PFSK-1 (cell line): ENCODE measurements around the gene CNTLN.

Experiments used
- FOXP2 ChIP-seq: optimal IDR thresholded peaks from 2 replicates; pipeline ENCODE3; 2011; ENCODE audit warnings: borderline replicate concordance, control low read depth, inconsistent platforms; ENCODE audit not compliant: insufficient read depth; ENCODE audit errors: extremely low read length, extremely low read depth
- POLR2AphosphoS5 ChIP-seq: IDR thresholded peaks from 2 replicates; pipeline ENCODE4 v1.6.1; 2012; ENCODE audit warnings: low read depth, mild to moderate bottlenecking, control low read depth, low read length, moderate library complexity
- SIN3A ChIP-seq: IDR thresholded peaks from 2 replicates; pipeline ENCODE4 v1.6.1; 2012; ENCODE audit warnings: mild to moderate bottlenecking, low read length, moderate library complexity, borderline replicate concordance; ENCODE audit not compliant: insufficient read depth
- TAF1 ChIP-seq: IDR thresholded peaks from 2 replicates; pipeline ENCODE4 v1.6.1; 2012; ENCODE audit warnings: low read length, control low read depth, borderline replicate concordance; ENCODE audit not compliant: insufficient read depth
- TF ChIP-seq, protein P1 (sequence below), 2 experiments: IDR thresholded peaks; 2 replicates each; pipeline versions ENCODE4 v1.6.1 to v1.8.0; 2011 to 2012; ENCODE audit warnings: low read depth in 2 of 2, low read length in 2 of 2, control low read depth in 1 of 2, inconsistent platforms in 1 of 2, mild to moderate bottlenecking in 1 of 2, moderate library complexity in 1 of 2; ENCODE audit not compliant: insufficient read depth in 1 of 2

Gene CNTLN

DNA sequence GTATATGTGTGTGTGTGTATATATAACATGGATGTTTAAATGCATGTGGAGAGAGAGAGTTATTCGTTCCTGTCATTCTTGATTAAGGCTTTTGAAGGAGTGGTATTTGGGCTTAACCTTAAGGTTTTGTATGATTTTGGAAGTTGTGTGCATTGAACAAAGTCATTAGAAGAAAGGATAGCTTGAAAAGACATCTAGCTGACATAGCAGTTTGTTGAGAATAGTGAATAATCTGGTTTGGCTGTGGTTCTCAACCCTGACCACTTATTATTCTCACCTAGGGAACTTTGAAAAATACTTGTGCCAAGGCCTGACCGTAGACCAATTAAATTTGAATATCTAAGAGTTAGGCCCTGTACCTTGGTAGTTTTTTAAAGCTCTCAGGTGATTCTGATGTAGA lies 303.0 kb downstream of the CNTLN start:
- TF ChIP-seq FOXP2: no peak
- no peak for TF ChIP-seq TAF1
- TF ChIP-seq POLR2AphosphoS5: no peak
- TF ChIP-seq, protein P1, sequence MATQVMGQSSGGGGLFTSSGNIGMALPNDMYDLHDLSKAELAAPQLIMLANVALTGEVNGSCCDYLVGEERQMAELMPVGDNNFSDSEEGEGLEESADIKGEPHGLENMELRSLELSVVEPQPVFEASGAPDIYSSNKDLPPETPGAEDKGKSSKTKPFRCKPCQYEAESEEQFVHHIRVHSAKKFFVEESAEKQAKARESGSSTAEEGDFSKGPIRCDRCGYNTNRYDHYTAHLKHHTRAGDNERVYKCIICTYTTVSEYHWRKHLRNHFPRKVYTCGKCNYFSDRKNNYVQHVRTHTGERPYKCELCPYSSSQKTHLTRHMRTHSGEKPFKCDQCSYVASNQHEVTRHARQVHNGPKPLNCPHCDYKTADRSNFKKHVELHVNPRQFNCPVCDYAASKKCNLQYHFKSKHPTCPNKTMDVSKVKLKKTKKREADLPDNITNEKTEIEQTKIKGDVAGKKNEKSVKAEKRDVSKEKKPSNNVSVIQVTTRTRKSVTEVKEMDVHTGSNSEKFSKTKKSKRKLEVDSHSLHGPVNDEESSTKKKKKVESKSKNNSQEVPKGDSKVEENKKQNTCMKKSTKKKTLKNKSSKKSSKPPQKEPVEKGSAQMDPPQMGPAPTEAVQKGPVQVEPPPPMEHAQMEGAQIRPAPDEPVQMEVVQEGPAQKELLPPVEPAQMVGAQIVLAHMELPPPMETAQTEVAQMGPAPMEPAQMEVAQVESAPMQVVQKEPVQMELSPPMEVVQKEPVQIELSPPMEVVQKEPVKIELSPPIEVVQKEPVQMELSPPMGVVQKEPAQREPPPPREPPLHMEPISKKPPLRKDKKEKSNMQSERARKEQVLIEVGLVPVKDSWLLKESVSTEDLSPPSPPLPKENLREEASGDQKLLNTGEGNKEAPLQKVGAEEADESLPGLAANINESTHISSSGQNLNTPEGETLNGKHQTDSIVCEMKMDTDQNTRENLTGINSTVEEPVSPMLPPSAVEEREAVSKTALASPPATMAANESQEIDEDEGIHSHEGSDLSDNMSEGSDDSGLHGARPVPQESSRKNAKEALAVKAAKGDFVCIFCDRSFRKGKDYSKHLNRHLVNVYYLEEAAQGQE (IDR thresholded peaks at IDR 0.05; ENCODE audit: insufficient read depth in 1 of 2, low read depth in 2 of 2, low read length in 2 of 2): no peak
- no peak for TF ChIP-seq SIN3A

GRCh38 chr9:17453751-17454150 lies 318.9 kb downstream of the CNTLN start:
- no peak for TF ChIP-seq SIN3A
- no peak for TF ChIP-seq TAF1
- TF ChIP-seq, protein P1 (IDR thresholded peaks at IDR 0.05; ENCODE audit: insufficient read depth in 1 of 2, low read depth in 2 of 2, low read length in 2 of 2): no peak
- TF ChIP-seq POLR2AphosphoS5: no peak
- no peak for TF ChIP-seq FOXP2

DNA sequence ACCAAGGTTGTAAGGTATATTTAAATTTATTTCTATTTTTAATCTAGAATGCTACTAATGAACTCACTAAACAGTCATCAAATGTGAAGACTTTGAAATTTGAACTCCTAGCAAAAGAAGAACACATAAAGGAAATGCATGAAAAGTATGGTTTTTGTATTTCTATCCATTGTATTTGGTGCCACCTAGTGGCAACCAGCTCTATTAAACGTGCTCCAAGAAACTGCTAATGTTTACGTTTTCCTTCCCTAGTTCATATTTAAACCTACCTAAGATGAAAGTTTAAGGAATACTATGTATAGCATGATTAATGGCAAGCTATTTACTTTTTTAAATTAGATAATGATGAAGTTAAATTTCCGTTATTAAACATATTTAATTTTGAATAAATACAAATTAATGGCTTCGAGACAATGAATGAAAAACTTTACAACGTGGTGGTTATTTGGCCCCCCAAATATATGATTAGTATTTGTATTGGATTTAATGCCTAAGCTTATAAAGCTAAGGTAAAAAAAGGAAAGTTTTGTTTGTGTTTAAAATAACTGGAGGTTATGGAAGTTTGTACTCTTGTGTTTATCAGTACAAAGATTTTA lies 328.1 kb downstream of the CNTLN start:
- TF ChIP-seq, protein P1 (IDR thresholded peaks at IDR 0.05; ENCODE audit: insufficient read depth in 1 of 2, low read depth in 2 of 2, low read length in 2 of 2): no peak
- no peak for TF ChIP-seq FOXP2
- TF ChIP-seq POLR2AphosphoS5: no peak
- TF ChIP-seq TAF1: no peak
- no peak for TF ChIP-seq SIN3A

DNA sequence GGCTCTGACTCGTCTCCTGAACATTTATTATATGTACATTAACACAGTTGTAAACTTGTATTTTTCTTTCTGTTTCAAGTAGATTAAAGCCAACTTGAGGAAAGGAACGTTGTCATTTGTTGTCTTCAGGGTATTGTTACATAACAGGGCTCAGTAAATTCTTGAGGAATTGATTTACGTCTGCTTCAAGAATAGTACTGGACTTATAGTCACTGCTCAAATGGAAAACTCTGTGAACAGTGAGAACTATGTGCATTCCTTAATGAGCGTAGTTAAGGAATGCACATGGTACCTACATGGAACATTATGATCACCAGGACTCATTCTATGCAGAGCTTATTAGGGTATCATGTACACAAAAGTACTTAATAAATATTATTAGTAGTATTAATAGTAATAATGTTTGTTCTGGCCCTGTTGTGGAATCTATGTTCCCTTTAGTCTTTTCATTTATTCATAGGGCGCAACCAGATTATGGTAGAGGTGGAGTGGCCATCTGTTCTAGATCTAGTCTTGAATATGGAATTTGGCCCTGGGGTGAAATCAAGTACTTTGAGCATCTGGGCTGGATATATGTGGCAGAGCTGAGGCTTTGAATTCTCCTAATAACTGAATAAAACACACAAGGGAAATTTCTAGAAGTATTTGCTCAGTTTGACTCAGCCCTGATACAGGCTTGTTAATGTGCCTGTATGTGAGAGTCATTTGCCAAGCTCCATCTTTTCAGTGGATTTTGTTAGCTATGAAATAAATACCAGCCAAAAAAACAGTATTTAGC lies 335.4 kb downstream of the CNTLN start:
- TF ChIP-seq TAF1: no peak
- no peak for TF ChIP-seq FOXP2
- no peak for TF ChIP-seq SIN3A
- no peak for TF ChIP-seq POLR2AphosphoS5
- TF ChIP-seq, protein P1 (IDR thresholded peaks at IDR 0.05; ENCODE audit: insufficient read depth in 1 of 2, low read depth in 2 of 2, low read length in 2 of 2): no peak
